Endothelial cell (in vitro differentiated cells): ENCODE measurements around the gene MALAT1. TPM values are rescaled to one million over a fixed set of nuclear protein-coding genes. Genes with fewer than 3 reads are reported as not detected.
A peak's percentile ranks its signal among the peaks of the same experiment; 100 is the strongest.

Source experiments
- DNase-seq: peaks from one replicate; pipeline ENCODE4 v3.0.0; 2021; ENCODE audit warnings: low spot score
- H3K27ac Mint-ChIP-seq: one replicate; pipeline ENCODE4 v1.8.0; 2021; ENCODE audit warnings: mixed read lengths, inconsistent platforms; ENCODE audit not compliant: unreplicated experiment
- H3K27me3 Mint-ChIP-seq: one replicate; pipeline ENCODE4 v1.8.0; 2021; ENCODE audit warnings: mild to moderate bottlenecking, moderate library complexity, mixed read lengths, inconsistent platforms; ENCODE audit not compliant: unreplicated experiment
- H3K36me3 Mint-ChIP-seq: one replicate; pipeline ENCODE4 v1.8.0; 2021; ENCODE audit warnings: mild to moderate bottlenecking, low read depth, mixed read lengths, inconsistent platforms; ENCODE audit not compliant: unreplicated experiment
- H3K4me1 Mint-ChIP-seq: one replicate; pipeline ENCODE4 v1.8.0; 2021; ENCODE audit warnings: mild to moderate bottlenecking, mixed read lengths, inconsistent platforms; ENCODE audit not compliant: unreplicated experiment
- H3K4me3 Mint-ChIP-seq: one replicate; pipeline ENCODE4 v1.8.0; 2021; ENCODE audit warnings: mild to moderate bottlenecking, mixed read lengths, inconsistent platforms; ENCODE audit not compliant: unreplicated experiment
- H3K9me3 Mint-ChIP-seq: one replicate; pipeline ENCODE4 v1.8.0; 2021; ENCODE audit warnings: mixed read lengths, inconsistent platforms; ENCODE audit not compliant: unreplicated experiment
- total RNA-seq: library from RNA; stranded (reverse); fragmentation: NEBNext Ultra II Directional; extraction: Animal tissue kit (Norgen Biotek cat#: 25700); gene quantifications from one replicate; pipeline ENCODE4 v1.2.1, GENCODE V29; 2021; ENCODE audit not compliant: unreplicated experiment
- TF ChIP-seq, protein P1 (sequence below): fragments of 200-600 bp; sonication (generic); IDR thresholded peaks from one replicate; pipeline ENCODE4 v1.5.0; 2021; ENCODE audit warnings: antibody characterized with exemption; ENCODE audit not compliant: unreplicated experiment

The MALAT1 gene
- total RNA-seq, 1 donor from 2014 or later = 4,747 TPM

DNA sequence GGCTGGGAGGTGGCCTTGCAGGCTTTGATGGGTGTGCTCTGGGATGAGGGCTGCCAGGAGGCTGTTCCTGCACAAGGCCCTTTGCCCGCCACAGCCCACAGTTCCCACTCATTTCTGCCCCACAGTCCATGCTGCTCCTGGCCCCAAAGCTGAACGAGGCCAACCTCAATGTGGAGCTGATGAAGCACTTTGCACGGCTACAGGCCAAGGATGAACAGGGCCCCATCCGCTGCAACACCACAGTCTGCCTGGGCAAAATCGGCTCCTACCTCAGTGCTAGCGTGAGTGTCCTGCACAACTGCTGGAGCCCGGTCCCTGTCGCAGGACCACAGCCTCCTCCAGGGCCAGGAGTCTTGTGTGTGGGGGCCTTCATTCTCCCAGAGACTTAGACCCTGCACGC is 36.3 kb downstream of the MALAT1 start:
- Mint-ChIP-seq H3K27ac (no peak overlapping the region), H3K36me3 (peaks cover 36% of the 10 kb centered on the region), H3K4me1 (peaks cover 3% of the 10 kb centered on the region), H3K4me3 (no peak overlapping the region), H3K9me3 (no peaks in the 10 kb centered on the region), H3K27me3 (peaks cover 22% of the 10 kb centered on the region)
- DNase-seq = no peak
- TF ChIP-seq, protein P1, sequence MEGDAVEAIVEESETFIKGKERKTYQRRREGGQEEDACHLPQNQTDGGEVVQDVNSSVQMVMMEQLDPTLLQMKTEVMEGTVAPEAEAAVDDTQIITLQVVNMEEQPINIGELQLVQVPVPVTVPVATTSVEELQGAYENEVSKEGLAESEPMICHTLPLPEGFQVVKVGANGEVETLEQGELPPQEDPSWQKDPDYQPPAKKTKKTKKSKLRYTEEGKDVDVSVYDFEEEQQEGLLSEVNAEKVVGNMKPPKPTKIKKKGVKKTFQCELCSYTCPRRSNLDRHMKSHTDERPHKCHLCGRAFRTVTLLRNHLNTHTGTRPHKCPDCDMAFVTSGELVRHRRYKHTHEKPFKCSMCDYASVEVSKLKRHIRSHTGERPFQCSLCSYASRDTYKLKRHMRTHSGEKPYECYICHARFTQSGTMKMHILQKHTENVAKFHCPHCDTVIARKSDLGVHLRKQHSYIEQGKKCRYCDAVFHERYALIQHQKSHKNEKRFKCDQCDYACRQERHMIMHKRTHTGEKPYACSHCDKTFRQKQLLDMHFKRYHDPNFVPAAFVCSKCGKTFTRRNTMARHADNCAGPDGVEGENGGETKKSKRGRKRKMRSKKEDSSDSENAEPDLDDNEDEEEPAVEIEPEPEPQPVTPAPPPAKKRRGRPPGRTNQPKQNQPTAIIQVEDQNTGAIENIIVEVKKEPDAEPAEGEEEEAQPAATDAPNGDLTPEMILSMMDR = no peak

DNA sequence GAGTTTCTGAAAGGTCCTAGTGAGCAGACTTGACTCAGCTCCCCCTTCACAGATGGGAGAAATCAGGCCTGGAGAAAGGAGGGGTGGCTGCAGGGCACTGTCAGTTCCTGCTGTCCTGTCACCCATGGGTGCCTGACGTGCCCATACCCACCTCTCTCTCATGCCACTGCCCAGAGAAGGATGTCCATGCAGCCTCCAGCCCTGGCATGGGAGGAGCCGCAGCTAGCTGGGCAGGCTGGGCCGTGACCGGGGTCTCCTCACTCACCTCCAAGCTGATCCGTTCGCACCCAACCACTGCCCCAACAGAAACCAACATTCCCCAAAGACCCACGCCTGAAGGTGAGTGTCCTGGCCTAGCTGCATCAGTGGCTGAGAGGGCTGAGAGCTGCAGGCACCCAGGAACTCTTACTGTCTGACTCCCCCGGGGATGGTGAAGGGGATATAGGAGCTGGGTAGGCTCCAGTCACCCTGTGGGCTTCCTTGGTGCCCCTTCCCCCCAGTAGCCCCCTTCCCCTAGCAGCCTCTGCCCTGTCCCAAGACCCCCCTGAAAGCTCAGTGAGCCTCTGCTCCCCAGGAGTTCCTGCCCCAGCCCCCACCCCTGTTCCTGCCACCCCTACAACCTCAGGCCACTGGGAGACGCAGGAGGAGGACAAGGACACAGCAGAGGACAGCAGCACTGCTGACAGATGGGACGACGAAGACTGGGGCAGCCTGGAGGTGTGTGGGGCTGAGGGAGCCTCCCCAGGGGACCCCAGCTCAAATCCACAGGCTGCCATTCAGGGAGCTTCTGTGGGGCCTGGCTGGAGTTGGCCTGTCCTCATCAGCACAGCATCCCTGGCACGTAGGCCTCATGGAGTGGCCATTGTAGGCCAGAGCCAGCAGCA is 37.8 kb downstream of the MALAT1 start:
- Mint-ChIP-seq H3K27ac (peak overlapping the region; percentile 42), H3K4me1 (peaks cover 2% of the 10 kb centered on the region), H3K9me3 (no peaks in the 10 kb centered on the region), H3K27me3 (peaks cover 18% of the 10 kb centered on the region), H3K36me3 (peaks cover 24% of the 10 kb centered on the region), H3K4me3 (peak overlapping the region; percentile 23)
- no peak for DNase-seq
- TF ChIP-seq, protein P1 = no peak

DNA sequence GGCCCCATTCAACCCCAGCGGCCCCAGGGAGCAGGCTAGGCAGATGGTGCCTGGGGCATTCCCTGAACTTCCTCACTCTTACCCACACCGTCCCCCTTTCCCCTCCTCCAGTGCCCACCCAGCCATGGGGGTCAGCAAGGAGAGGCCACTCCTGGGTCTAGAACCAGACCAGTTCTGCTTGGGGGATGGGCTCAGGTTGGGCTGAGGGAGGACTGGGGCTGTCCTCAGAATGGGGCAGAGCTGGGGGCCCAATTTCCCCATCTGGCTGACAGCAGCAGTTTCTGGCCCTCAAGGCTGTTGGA is 38.4 kb downstream of the MALAT1 start:
- peaks cover 25% of the 10 kb centered on the region for H3K36me3 Mint-ChIP-seq
- no peak for DNase-seq
- no peak overlapping the region for H3K4me3 Mint-ChIP-seq
- H3K27me3 Mint-ChIP-seq = peaks cover 17% of the 10 kb centered on the region
- TF ChIP-seq, protein P1 = no peak
- H3K27ac Mint-ChIP-seq = no peak overlapping the region
- H3K9me3 Mint-ChIP-seq = no peaks in the 10 kb centered on the region
- H3K4me1 Mint-ChIP-seq = peaks cover 2% of the 10 kb centered on the region

DNA sequence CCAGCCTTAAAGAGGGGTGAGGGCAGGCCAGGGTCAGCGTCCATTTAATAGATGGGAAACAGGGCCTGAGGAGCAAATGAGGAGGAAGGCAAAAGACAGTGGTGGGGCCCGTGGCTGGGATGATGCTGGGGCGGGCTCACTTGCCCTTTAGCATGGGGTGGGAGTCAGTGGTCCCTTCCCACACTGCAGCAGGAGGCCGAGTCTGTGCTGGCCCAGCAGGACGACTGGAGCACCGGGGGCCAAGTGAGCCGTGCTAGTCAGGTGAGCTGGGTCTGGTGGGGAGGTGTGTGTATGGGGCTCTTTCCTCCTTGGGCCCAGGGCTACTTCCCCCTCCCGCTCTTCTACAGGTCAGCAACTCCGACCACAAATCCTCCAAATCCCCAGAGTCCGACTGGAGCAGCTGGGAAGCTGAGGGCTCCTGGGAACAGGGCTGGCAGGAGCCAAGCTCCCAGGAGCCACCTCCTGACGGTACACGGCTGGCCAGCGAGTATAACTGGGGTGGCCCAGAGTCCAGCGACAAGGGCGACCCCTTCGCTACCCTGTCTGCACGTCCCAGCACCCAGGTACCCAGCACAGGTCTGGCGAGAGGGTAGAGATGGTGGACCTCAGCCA is 38.9 kb downstream of the MALAT1 start:
- no peak for DNase-seq
- H3K36me3 Mint-ChIP-seq = peaks cover 20% of the 10 kb centered on the region
- H3K27me3 Mint-ChIP-seq = peaks cover 18% of the 10 kb centered on the region
- no peak overlapping the region for H3K4me3 Mint-ChIP-seq
- TF ChIP-seq, protein P1 = no peak
- H3K4me1 Mint-ChIP-seq = peaks cover 2% of the 10 kb centered on the region
- H3K27ac Mint-ChIP-seq = no peak overlapping the region
- H3K9me3 Mint-ChIP-seq = no peaks in the 10 kb centered on the region

DNA sequence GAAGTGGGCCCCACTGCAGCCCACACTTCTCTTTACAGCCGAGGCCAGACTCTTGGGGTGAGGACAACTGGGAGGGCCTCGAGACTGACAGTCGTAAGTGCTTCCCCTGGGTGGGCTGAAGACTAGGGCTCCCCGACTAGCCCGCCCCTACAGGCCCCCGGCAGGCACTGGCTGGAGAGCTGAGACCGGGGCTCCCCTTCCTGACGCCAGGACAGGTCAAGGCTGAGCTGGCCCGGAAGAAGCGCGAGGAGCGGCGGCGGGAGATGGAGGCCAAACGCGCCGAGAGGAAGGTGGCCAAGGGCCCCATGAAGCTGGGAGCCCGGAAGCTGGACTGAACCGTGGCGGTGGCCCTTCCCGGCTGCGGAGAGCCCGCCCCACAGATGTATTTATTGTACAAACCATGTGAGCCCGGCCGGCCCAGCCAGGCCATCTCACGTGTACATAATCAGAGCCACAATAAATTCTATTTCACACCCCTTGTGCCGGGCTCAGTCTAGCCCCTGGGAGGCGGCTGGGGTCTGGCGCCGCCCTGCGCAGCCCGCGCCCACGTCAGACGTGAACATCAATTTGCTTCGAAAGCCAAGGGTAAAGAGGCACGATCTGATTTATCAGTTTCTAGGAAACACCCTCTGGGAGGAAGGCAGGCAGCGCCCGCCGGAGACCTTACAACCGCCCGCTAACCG is 39.5 kb downstream of the MALAT1 start:
- H3K4me3 Mint-ChIP-seq = no peak overlapping the region
- no peak for DNase-seq
- TF ChIP-seq, protein P1 = no peak

More for the DNA sequence above, 39.5 kb downstream of the MALAT1 start:
- Mint-ChIP-seq H3K4me1 (peaks cover 2% of the 10 kb centered on the region), H3K27me3 (peaks cover 18% of the 10 kb centered on the region), H3K9me3 (no peaks in the 10 kb centered on the region), H3K36me3 (peaks cover 20% of the 10 kb centered on the region), H3K27ac (no peak overlapping the region)
